CD4-positive, CD25-positive, alpha-beta regulatory T cell (primary cell): ENCODE measurements around the gene CD99. TPM values are rescaled to one million over a fixed set of nuclear protein-coding genes. Genes with fewer than 3 reads are reported as not detected.
"Not testable (repeated sequence)": the region's sequence is repeated elsewhere in the genome, so short reads cannot be mapped to it uniquely, and the experiment has no call there.

Source experiments
- ATAC-seq, 2 donors: fragments of 150-1000 bp; cut with Tn5 transposase; one replicate each; pipeline ENCODE4 v1.10.0; 2021; ENCODE audit warnings: low read depth in 2 of 2, moderate number of reproducible peaks in 2 of 2, moderate library complexity in 1 of 2
- DNase-seq, 3 donors: peaks; one replicate each; pipeline versions ENCODE4 v3.0.0 to v3.0.0-alpha.2; 2012 to 2022; ENCODE audit warnings: mixed read lengths in 1 of 3
- H3K27ac ChIP-seq: one replicate; pipeline ENCODE4 v1.7.0; 2013; ENCODE audit warnings: mild to moderate bottlenecking, low read length; ENCODE audit not compliant: insufficient read depth, poor library complexity, severe bottlenecking
- H3K27me3 ChIP-seq: one replicate; pipeline ENCODE4 v1.7.0; 2013; ENCODE audit warnings: low read length; ENCODE audit not compliant: control insufficient read depth, insufficient read depth
- H3K36me3 ChIP-seq: one replicate; pipeline ENCODE4 v1.7.0; 2013; ENCODE audit warnings: mild to moderate bottlenecking, low read length, moderate library complexity; ENCODE audit not compliant: control insufficient read depth, insufficient read depth
- H3K4me1 ChIP-seq: 2 replicates; pipeline ENCODE4 v1.7.0; 2013; ENCODE audit warnings: mild to moderate bottlenecking, low read length; ENCODE audit not compliant: insufficient read depth, control insufficient read depth, poor library complexity, severe bottlenecking
- H3K4me3 ChIP-seq: one replicate; pipeline ENCODE4 v1.7.0; 2013; ENCODE audit warnings: low read depth, mild to moderate bottlenecking, low read length, moderate library complexity
- H3K9me3 ChIP-seq, 2 experiments: 1 replicate in 1 of 2; 2 replicates in 1 of 2; pipeline ENCODE4 v1.7.0; 2013; ENCODE audit warnings: low read length in 2 of 2, mild to moderate bottlenecking in 1 of 2, moderate library complexity in 1 of 2; ENCODE audit not compliant: control insufficient read depth in 2 of 2
- H3K27ac Mint-ChIP-seq, 3 donors: one replicate each; pipeline ENCODE4 v1.8.0; 2020 to 2022; ENCODE audit warnings: mild to moderate bottlenecking in 3 of 3, mixed read lengths in 3 of 3, moderate library complexity in 2 of 3
- H3K27me3 Mint-ChIP-seq: one replicate; pipeline ENCODE4 v1.8.0; 2022; ENCODE audit warnings: mild to moderate bottlenecking, mixed read lengths
- H3K36me3 Mint-ChIP-seq: one replicate; pipeline ENCODE4 v1.8.0; 2020; ENCODE audit warnings: mixed read lengths
- H3K4me1 Mint-ChIP-seq, 4 donors: one replicate each; pipeline ENCODE4 v1.8.0; 2020 to 2022; ENCODE audit warnings: mixed read lengths in 4 of 4, mild to moderate bottlenecking in 1 of 4
- H3K4me3 Mint-ChIP-seq, 4 donors: one replicate each; pipeline ENCODE4 v1.8.0; 2020 to 2022; ENCODE audit warnings: mild to moderate bottlenecking in 4 of 4, mixed read lengths in 4 of 4, moderate library complexity in 3 of 4
- H3K9me3 Mint-ChIP-seq, 7 donors: one replicate each; pipeline ENCODE4 v1.8.0; 2020 to 2022; ENCODE audit warnings: mixed read lengths in 7 of 7, mild to moderate bottlenecking in 3 of 7, moderate library complexity in 2 of 7
- polyA plus RNA-seq, 4 donors: library from polyadenylated mRNA; unstranded; fragments of 300-500 nt; fragmentation: Illumina TruSeq; gene quantifications; one replicate each; pipeline ENCODE4 v1.2.3, GENCODE V29; 2021
- total RNA-seq: library from RNA; stranded (reverse); gene quantifications from one replicate; pipeline ENCODE4 v1.2.3, GENCODE V29; 2022

CD99 gene
- total and polyA plus RNA-seq, 5 donors from 2014 or later: 286 to 459 (median 320) TPM

- Mint-ChIP-seq H3K9me3 (no peaks in the 10 kb centered on the region), H3K27me3 (no peaks in the 10 kb centered on the region)
- no peak for DNase-seq
These were observed 25.4 kb upstream of the CD99 start for GRCh38 chrX:2665387-2666304.

GRCh38 chrX:2666491-2666890, 24.6 kb upstream of the CD99 start:
- no peaks in the 10 kb centered on the region for H3K27me3 ChIP-seq
- H3K4me1 ChIP-seq: no peaks in the 10 kb centered on the region
- no peaks in the 10 kb centered on the region for H3K9me3 ChIP-seq
- Mint-ChIP-seq H3K4me1 (no peaks in the 10 kb centered on the region), H3K27me3 (no peaks in the 10 kb centered on the region), H3K27ac (no peak overlapping the region), H3K4me3 (no peak overlapping the region), H3K36me3 (peaks cover 8% of the 10 kb centered on the region), H3K9me3 (no peaks in the 10 kb centered on the region)
- no peaks in the 10 kb centered on the region for H3K36me3 ChIP-seq
- no peak overlapping the region for H3K4me3 ChIP-seq
- no peak overlapping the region for H3K27ac ChIP-seq
- ATAC-seq (no peak), DNase-seq (no peak)

More at GRCh38 chrX:2665387-2666304, 25.4 kb upstream of the CD99 start:
- Histone ChIP-seq H3K4me3 (no peak overlapping the region), H3K4me1 (no peaks in the 10 kb centered on the region), H3K27ac (no peak overlapping the region), H3K27me3 (no peaks in the 10 kb centered on the region), H3K36me3 (no peaks in the 10 kb centered on the region), H3K9me3 (no peaks in the 10 kb centered on the region)
- no peak for ATAC-seq
- Mint-ChIP-seq H3K4me1 (no peaks in the 10 kb centered on the region), H3K27ac (no peak overlapping the region), H3K36me3 (peaks cover 8% of the 10 kb centered on the region), H3K4me3 (no peak overlapping the region)

GRCh38 chrX:2670978-2671377, 20.1 kb upstream of the CD99 start:
- Histone ChIP-seq H3K27ac (no peak overlapping the region), H3K36me3 (no peaks in the 10 kb centered on the region), H3K9me3 (no peaks in the 10 kb centered on the region), H3K4me3 (no peak overlapping the region), H3K4me1 (no peaks in the 10 kb centered on the region), H3K27me3 (no peaks in the 10 kb centered on the region)
- Mint-ChIP-seq H3K4me3 (no peak overlapping the region), H3K36me3 (peaks cover 8% of the 10 kb centered on the region), H3K9me3 (peaks cover 0 to 2% (median 0%) of the 10 kb centered on the region in 7 donors), H3K27me3 (no peaks in the 10 kb centered on the region), H3K27ac (no peak overlapping the region), H3K4me1 (no peaks in the 10 kb centered on the region)
- no peak for DNase-seq
- no peak for ATAC-seq

GRCh38 chrX:2672084-2672483, 19.0 kb upstream of the CD99 start:
- Mint-ChIP-seq H3K36me3 (peaks cover 8% of the 10 kb centered on the region), H3K4me3 (no peak overlapping the region), H3K9me3 (peaks cover 0 to 2% (median 0%) of the 10 kb centered on the region in 7 donors), H3K27ac (no peak overlapping the region), H3K4me1 (no peaks in the 10 kb centered on the region), H3K27me3 (no peaks in the 10 kb centered on the region)
- Histone ChIP-seq H3K4me1 (no peaks in the 10 kb centered on the region), H3K36me3 (no peaks in the 10 kb centered on the region), H3K4me3 (no peak overlapping the region), H3K9me3 (no peaks in the 10 kb centered on the region), H3K27ac (no peak overlapping the region), H3K27me3 (no peaks in the 10 kb centered on the region)
- DNase-seq (no peak), ATAC-seq (no peak)

GRCh38 chrX:2673611-2674010, 17.5 kb upstream of the CD99 start:
- ATAC-seq: no peak
- no peak overlapping the region for H3K4me3 ChIP-seq
- no peaks in the 10 kb centered on the region for H3K27me3 ChIP-seq
- H3K4me3 Mint-ChIP-seq: no peak overlapping the region
- peaks cover 0 to 2% (median 0%) of the 10 kb centered on the region in 7 donors for H3K9me3 Mint-ChIP-seq
- no peaks in the 10 kb centered on the region for H3K4me1 ChIP-seq
- no peak overlapping the region for H3K27ac Mint-ChIP-seq
- H3K27me3 Mint-ChIP-seq: no peaks in the 10 kb centered on the region
- H3K27ac ChIP-seq: no peak overlapping the region
- no peaks in the 10 kb centered on the region for H3K36me3 ChIP-seq
- no peaks in the 10 kb centered on the region for H3K4me1 Mint-ChIP-seq
- DNase-seq: no peak
- H3K36me3 Mint-ChIP-seq: peaks cover 12% of the 10 kb centered on the region
- H3K9me3 ChIP-seq: no peaks in the 10 kb centered on the region

- not testable (repeated sequence) for H3K36me3 Mint-ChIP-seq, H3K4me1 ChIP-seq, H3K27ac Mint-ChIP-seq, H3K36me3 ChIP-seq, H3K4me1 Mint-ChIP-seq, DNase-seq, H3K9me3 ChIP-seq, H3K4me3 Mint-ChIP-seq, H3K9me3 Mint-ChIP-seq, H3K27ac ChIP-seq, H3K27me3 Mint-ChIP-seq, H3K27me3 ChIP-seq, ATAC-seq, H3K4me3 ChIP-seq
These were observed 15.4 kb upstream of the CD99 start for GRCh38 chrX:2675657-2676200.

- Histone ChIP-seq H3K4me1 (no peaks in the 10 kb centered on the region), H3K27ac (no peak overlapping the region), H3K36me3 (no peaks in the 10 kb centered on the region), H3K4me3 (no peak overlapping the region), H3K27me3 (no peaks in the 10 kb centered on the region), H3K9me3 (no peaks in the 10 kb centered on the region)
- H3K27me3 Mint-ChIP-seq: no peaks in the 10 kb centered on the region
- H3K27ac Mint-ChIP-seq: no peak overlapping the region
- peaks cover 0 to 3% (median 0%) of the 10 kb centered on the region in 7 donors for H3K9me3 Mint-ChIP-seq
- DNase-seq (no peak), ATAC-seq (no peak)
- H3K4me3 Mint-ChIP-seq: no peak overlapping the region
- no peaks in the 10 kb centered on the region for H3K4me1 Mint-ChIP-seq
- peaks cover 14% of the 10 kb centered on the region for H3K36me3 Mint-ChIP-seq
These were observed 14.1 kb upstream of the CD99 start for GRCh38 chrX:2676794-2677675.
